Thyroid gland (tissue), 4 donors: ENCODE measurements around the gene MAML3. TPM values are rescaled to one million over a fixed set of nuclear protein-coding genes. Genes with fewer than 3 reads are reported as not detected.

Source experiments
- DNase-seq, 2 donors: peaks; one replicate each; pipeline ENCODE4 v3.0.0-alpha.2; 2019
- H3K27ac ChIP-seq, 3 donors: fragments of 200-600 bp; sonication (generic); 1 replicate in 2 of 3; 2 replicates in 1 of 3; pipeline ENCODE4 v1.5.1; 2016 to 2019; ENCODE audit warnings: mild to moderate bottlenecking in 1 of 3, moderate library complexity in 1 of 3
- H3K27me3 ChIP-seq: fragments of 200-600 bp; sonication (generic); one replicate; pipeline ENCODE4 v1.5.1; 2019
- H3K36me3 ChIP-seq, 2 donors: fragments of 200-600 bp; sonication (generic); one replicate each; pipeline ENCODE4 v1.5.1; 2016 to 2019
- H3K4me1 ChIP-seq, 2 donors: fragments of 200-600 bp; sonication (generic); one replicate each; pipeline ENCODE4 v1.5.1; 2017 to 2019
- H3K4me3 ChIP-seq, 3 donors: fragments of 200-600 bp; sonication (generic); replicated peaks in 1 of 3; 1 replicate in 2 of 3; 2 replicates in 1 of 3; pipeline ENCODE4 v1.5.1; 2016; ENCODE audit warnings: mild to moderate bottlenecking in 1 of 3
- H3K9me3 ChIP-seq: fragments of 200-600 bp; sonication (generic); one replicate; pipeline ENCODE4 v1.5.1; 2017
- CTCF ChIP-seq, 6 experiments: fragments of 200-600 bp in 3 of 6; fragments of 450-650 bp in 3 of 6; sonication (generic) in 3 of 6; IDR thresholded peaks; one replicate each; pipeline ENCODE4 v1.5.1; 2016 to 2019; ENCODE audit warnings: antibody characterized with exemption in 6 of 6, mild to moderate bottlenecking in 2 of 6, inconsistent platforms in 1 of 6, moderate library complexity in 1 of 6
- POLR2A ChIP-seq, 2 donors: fragments of 450-650 bp; IDR thresholded peaks; one replicate each; pipeline ENCODE4 v1.6.1; 2017; ENCODE audit warnings: antibody characterized with exemption in 2 of 2, mild to moderate bottlenecking in 2 of 2, moderate library complexity in 1 of 2
- WGBS, 2 donors: methylation state at CpG; one replicate each; pipeline ENCODE4 v1.1.5; 2017; 5-methylcytosine and 5-hydroxymethylcytosine counted together
- intact Hi-C: fragments of 100-400 bp; cut with DNase I; formaldehyde crosslinking; loops from one replicate; pipeline ENCODE4 v1.15.1; 2023
- total RNA-seq, 4 donors: library from RNA; depleted of rRNA; stranded (reverse); fragments of >200 nt; gene quantifications; one replicate each; pipeline ENCODE4 v1.2.3, GENCODE V29; 2016

Gene MAML3
- total RNA-seq, 4 donors from 2014 or later: 5.7 to 14.1 (median 11.4) TPM

DNA sequence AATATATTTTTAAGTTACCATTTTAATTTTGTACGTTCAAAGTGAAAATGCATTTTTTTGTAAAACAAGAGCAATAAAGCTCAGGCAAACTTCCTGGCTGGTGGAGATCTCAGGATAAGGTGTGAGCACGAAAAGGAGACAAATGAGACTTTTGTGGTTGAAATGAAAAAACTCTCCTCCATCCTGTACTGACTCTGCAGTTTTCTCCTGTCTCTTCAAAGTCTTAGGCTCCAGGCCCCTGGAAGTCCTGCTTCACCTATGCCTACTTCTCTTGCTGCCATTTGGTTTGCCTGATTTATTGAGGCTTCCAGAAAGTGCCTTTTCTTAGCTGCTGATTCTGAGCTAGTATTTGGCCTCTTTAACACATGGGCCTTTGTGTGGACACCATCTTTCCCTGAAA lies 77.7 kb downstream of the MAML3 start:
- Histone ChIP-seq H3K9me3 (no peaks in the 10 kb centered on the region), H3K27me3 (no peaks in the 10 kb centered on the region), H3K36me3 (no peaks in the 10 kb centered on the region), H3K4me3 (no peak overlapping the region), H3K27ac (no peak overlapping the region), H3K4me1 (peaks cover 0 to under 1% of the 10 kb centered on the region in 2 donors)
- 87% methylated on average over 2 of the region's 2 CpGs for WGBS, 2 donors
- TF ChIP-seq POLR2A (IDR thresholded peaks at IDR 0.05) (no peak), CTCF (IDR thresholded peaks at IDR 0.05) (no peak)
- no peak for DNase-seq
- intact Hi-C loops: no loop called here

DNA sequence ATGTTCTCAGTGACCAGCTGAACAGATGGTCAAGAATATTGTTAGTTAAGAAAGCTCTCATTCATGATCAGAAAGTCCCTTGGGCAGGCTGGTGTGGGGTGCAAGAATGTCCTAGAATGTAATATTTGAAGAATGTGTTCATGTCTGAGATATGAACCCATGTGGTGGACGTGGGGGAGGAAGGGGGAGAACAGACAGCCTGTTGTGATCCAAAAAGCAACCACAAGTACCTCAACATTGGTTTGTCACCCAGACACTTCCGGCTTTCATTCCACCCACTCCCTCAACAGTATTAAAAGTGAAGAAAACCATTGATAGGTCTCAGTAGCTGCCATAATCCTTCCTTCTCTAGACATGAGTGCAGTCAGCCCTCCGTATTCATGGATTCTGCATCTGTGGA lies 82.2 kb downstream of the MAML3 start:
- TF ChIP-seq CTCF (IDR thresholded peaks at IDR 0.05) (no peak), POLR2A (IDR thresholded peaks at IDR 0.05) (no peak)
- DNase-seq: no peak
- Histone ChIP-seq H3K36me3 (no peaks in the 10 kb centered on the region), H3K27ac (no peak overlapping the region), H3K9me3 (no peaks in the 10 kb centered on the region), H3K4me1 (no peaks in the 10 kb centered on the region), H3K4me3 (no peak overlapping the region), H3K27me3 (no peaks in the 10 kb centered on the region)
- WGBS, 2 donors: 81 to 85% methylated on average over 3 of the region's 3 CpGs
- intact Hi-C loops: no loop called here

GRCh38 chr4:140070973-140071372 lies 83.0 kb downstream of the MAML3 start:
- H3K36me3 ChIP-seq: no peaks in the 10 kb centered on the region
- no peaks in the 10 kb centered on the region for H3K9me3 ChIP-seq
- H3K4me1 ChIP-seq: no peaks in the 10 kb centered on the region
- intact Hi-C loops: no loop called here
- 87 to 91% methylated on average over 6 of the region's 6 CpGs for WGBS, 2 donors
- no peak overlapping the region for H3K27ac ChIP-seq
- no peak for TF ChIP-seq POLR2A (IDR thresholded peaks at IDR 0.05)
- no peak for TF ChIP-seq CTCF (IDR thresholded peaks at IDR 0.05)
- DNase-seq: no peak
- H3K27me3 ChIP-seq: no peaks in the 10 kb centered on the region
- no peak overlapping the region for H3K4me3 ChIP-seq

- Histone ChIP-seq H3K27ac (no peak overlapping the region), H3K4me3 (no peak overlapping the region), H3K9me3 (no peaks in the 10 kb centered on the region)
These were observed 83.6 kb downstream of the MAML3 start for GRCh38 chr4:140070366-140070765.

GRCh38 chr4:140069066-140069465 lies 84.9 kb downstream of the MAML3 start:
- Histone ChIP-seq H3K4me1 (no peaks in the 10 kb centered on the region), H3K27ac (no peak overlapping the region), H3K36me3 (no peaks in the 10 kb centered on the region), H3K27me3 (no peaks in the 10 kb centered on the region), H3K9me3 (no peaks in the 10 kb centered on the region), H3K4me3 (no peak overlapping the region)
- intact Hi-C loops: no loop called here
- TF ChIP-seq CTCF (IDR thresholded peaks at IDR 0.05) (no peak), POLR2A (IDR thresholded peaks at IDR 0.05) (no peak)
- peak in 1 of 2 donors; percentile 28 for DNase-seq
- 90 to 95% methylated on average over 2 of the region's 2 CpGs for WGBS, 2 donors

More at GRCh38 chr4:140070366-140070765, 83.6 kb downstream of the MAML3 start:
- DNase-seq: no peak
- H3K27me3 ChIP-seq: no peaks in the 10 kb centered on the region
- no peaks in the 10 kb centered on the region for H3K4me1 ChIP-seq
- no peaks in the 10 kb centered on the region for H3K36me3 ChIP-seq
- TF ChIP-seq POLR2A (IDR thresholded peaks at IDR 0.05): no peak
- TF ChIP-seq CTCF (IDR thresholded peaks at IDR 0.05): no peak
- intact Hi-C loops: no loop called here
- WGBS, 2 donors: 94% methylated on average over 2 of the region's 2 CpGs
